Hindlimb muscle (tissue), 1 donor: Measurements from ENCODE around the gene DGKG. TPM values are rescaled to one million over a fixed set of nuclear protein-coding genes. Genes with fewer than 3 reads are reported as not detected.
A peak's percentile ranks its signal among the peaks of the same experiment; 100 is the strongest.

Source experiments
- DNase-seq: peaks from one replicate; pipeline ENCODE4 v3.0.0-alpha.2; 2013
- polyA plus RNA-seq: library from polyadenylated mRNA; unstranded; fragments of 120-200 nt; gene quantifications from one replicate; pipeline ENCODE4 v1.2.1, GENCODE V29; 2013; ENCODE audit not compliant: insufficient read length

DGKG gene
- polyA plus RNA-seq, 1 donor, result 0.89 TPM

GRCh38 chr3:186367631-186368030, 5.6 kb upstream of the DGKG start:
- no peak for DNase-seq

- no peak for DNase-seq
These were observed 4.2 kb upstream of the DGKG start for GRCh38 chr3:186366206-186366605.

GRCh38 chr3:186365202-186365974, 3.4 kb upstream of the DGKG start:
- DNase-seq, result no peak

- no peak for DNase-seq
These were observed 954 bp upstream of the DGKG start for GRCh38 chr3:186362988-186363387.

- no peak for DNase-seq
These were observed 456 bp upstream of the DGKG start for GRCh38 chr3:186362537-186362842.

GRCh38 chr3:186361246-186361761, 730 bp downstream of the DGKG start:
- DNase-seq, result no peak

GRCh38 chr3:186360779-186361178, 1.3 kb downstream of the DGKG start:
- DNase-seq, result no peak

- no peak for DNase-seq
These were observed 3.0 kb downstream of the DGKG start for GRCh38 chr3:186359078-186359477.

GRCh38 chr3:186356152-186356551, 5.9 kb downstream of the DGKG start:
- no peak for DNase-seq

- no peak for DNase-seq
These were observed 7.9 kb downstream of the DGKG start for GRCh38 chr3:186354100-186354499.

- no peak for DNase-seq
These were observed 9.7 kb downstream of the DGKG start for GRCh38 chr3:186352369-186352768.

- DNase-seq, result peak; percentile 30
These were observed 19.8 kb downstream of the DGKG start for GRCh38 chr3:186342197-186342596.

GRCh38 chr3:186340204-186340603, 21.8 kb downstream of the DGKG start:
- DNase-seq, result no peak

GRCh38 chr3:186339180-186339918, 22.7 kb downstream of the DGKG start:
- no peak for DNase-seq

- DNase-seq, result no peak
These were observed 28.8 kb downstream of the DGKG start for GRCh38 chr3:186333256-186333655.

GRCh38 chr3:186330772-186331460, 31.1 kb downstream of the DGKG start:
- no peak for DNase-seq

- no peak for DNase-seq
These were observed 32.4 kb downstream of the DGKG start for GRCh38 chr3:186329589-186329988.

- DNase-seq, result no peak
These were observed 34.0 kb downstream of the DGKG start for GRCh38 chr3:186327912-186328487.

GRCh38 chr3:186322761-186323160, 39.3 kb downstream of the DGKG start:
- no peak for DNase-seq

- DNase-seq, result no peak
These were observed 40.3 kb downstream of the DGKG start for GRCh38 chr3:186321746-186322145.

- no peak for DNase-seq
These were observed 41.0 kb downstream of the DGKG start for GRCh38 chr3:186320862-186321568.

- no peak for DNase-seq
These were observed 42.1 kb downstream of the DGKG start for GRCh38 chr3:186319945-186320344.
